Fibroblast of skin of scalp (primary cell): ENCODE measurements around the gene SLC7A1.

Experiments used
- DNase-seq: peaks from one replicate; pipeline ENCODE4 v3.0.0-alpha.2; 2013

Gene SLC7A1

GRCh38 chr13:29583073-29583785 lies 12.3 kb downstream of the SLC7A1 start:
- DNase-seq = peak; percentile 78

- no peak for DNase-seq
These were observed 13.3 kb downstream of the SLC7A1 start for GRCh38 chr13:29582171-29582570.

- DNase-seq = peak; percentile 57
These were observed 13.8 kb downstream of the SLC7A1 start for GRCh38 chr13:29581666-29582065.

- DNase-seq = no peak
These were observed 16.4 kb downstream of the SLC7A1 start for GRCh38 chr13:29579094-29579493.

- DNase-seq = no peak
These were observed 17.0 kb downstream of the SLC7A1 start for GRCh38 chr13:29578300-29579085.

- DNase-seq = peak; percentile 21
These were observed 18.1 kb downstream of the SLC7A1 start for GRCh38 chr13:29577136-29578051.

GRCh38 chr13:29576581-29576980 lies 18.9 kb downstream of the SLC7A1 start:
- no peak for DNase-seq

- DNase-seq = no peak
These were observed 20.4 kb downstream of the SLC7A1 start for GRCh38 chr13:29575098-29575497.

- DNase-seq = peak; percentile 20
These were observed 22.3 kb downstream of the SLC7A1 start for GRCh38 chr13:29573190-29573589.

- DNase-seq = no peak
These were observed 22.9 kb downstream of the SLC7A1 start for GRCh38 chr13:29572575-29572974.

- no peak for DNase-seq
These were observed 23.5 kb downstream of the SLC7A1 start for GRCh38 chr13:29571876-29572570.

- DNase-seq = no peak
These were observed 25.3 kb downstream of the SLC7A1 start for GRCh38 chr13:29570051-29570654.

- no peak for DNase-seq
These were observed 26.0 kb downstream of the SLC7A1 start for GRCh38 chr13:29569253-29570050.

GRCh38 chr13:29568731-29569130 lies 26.8 kb downstream of the SLC7A1 start:
- DNase-seq = no peak

GRCh38 chr13:29567411-29567810 lies 28.1 kb downstream of the SLC7A1 start:
- no peak for DNase-seq

GRCh38 chr13:29566206-29566605 lies 29.3 kb downstream of the SLC7A1 start:
- DNase-seq = no peak

- no peak for DNase-seq
These were observed 30.7 kb downstream of the SLC7A1 start for GRCh38 chr13:29564818-29565217.

GRCh38 chr13:29564373-29564772 lies 31.1 kb downstream of the SLC7A1 start:
- no peak for DNase-seq

GRCh38 chr13:29563941-29564340 lies 31.5 kb downstream of the SLC7A1 start:
- DNase-seq = no peak

GRCh38 chr13:29562786-29563438 lies 32.6 kb downstream of the SLC7A1 start:
- no peak for DNase-seq
